IPS DF 6.9 (cell line): Measurements from ENCODE around the gene AAMDC.
A peak's percentile ranks its signal among the peaks of the same experiment; 100 is the strongest.

Experiments
- DNase-seq: peaks from one replicate; pipeline ENCODE4 v3.0.0-alpha.2; 2013; ENCODE audit warnings: low read depth, low spot score
- H3K27ac ChIP-seq: one replicate; pipeline ENCODE4 v1.5.1; 2013; ENCODE audit warnings: low read length, control low read depth
- H3K27me3 ChIP-seq: 2 replicates; pipeline ENCODE4 v1.6.1; 2013; ENCODE audit warnings: mild to moderate bottlenecking, low read length; ENCODE audit not compliant: control insufficient read depth, insufficient read depth
- H3K36me3 ChIP-seq: 2 replicates; pipeline ENCODE4 v1.6.1; 2013; ENCODE audit warnings: low read length; ENCODE audit not compliant: control insufficient read depth, insufficient read depth
- H3K4me1 ChIP-seq: 2 replicates; pipeline ENCODE4 v1.6.1; 2013; ENCODE audit warnings: low read length; ENCODE audit not compliant: control insufficient read depth, insufficient read depth
- H3K4me3 ChIP-seq: 2 replicates; pipeline ENCODE4 v1.5.1; 2013; ENCODE audit warnings: mild to moderate bottlenecking, low read length
- H3K9me3 ChIP-seq: 2 replicates; pipeline ENCODE4 v1.6.1; 2013; ENCODE audit warnings: low read length, inconsistent platforms; ENCODE audit not compliant: control insufficient read depth, insufficient read depth
- WGBS: extraction: QIAGEN DNeasy Blood & Tissue Kit; methylation state at CpG from one replicate; pipeline ENCODE4 v1.1.7; 2013; ENCODE audit warnings: mixed read lengths, missing lambda C conversion rate; ENCODE audit not compliant: insufficient read length, insufficient coverage; 5-methylcytosine and 5-hydroxymethylcytosine counted together

AAMDC gene

GRCh38 chr11:77791301-77791700, 29.6 kb upstream of the AAMDC start:
- H3K9me3 ChIP-seq: peaks cover 2% of the 10 kb centered on the region
- H3K27ac ChIP-seq: no peak overlapping the region
- H3K4me1 ChIP-seq: peaks cover 6% of the 10 kb centered on the region; the same call in 1 of the 2 replicates
- no peaks in the 10 kb centered on the region for H3K27me3 ChIP-seq
- no CpG with 5 or more reads among the region's 4 CpGs for WGBS
- no peak overlapping the region; the same call in 1 of the 2 replicates for H3K4me3 ChIP-seq
- peaks cover 3% of the 10 kb centered on the region; the same call in 1 of the 2 replicates for H3K36me3 ChIP-seq
- no peak for DNase-seq

- Histone ChIP-seq H3K4me3 (no peak overlapping the region), H3K36me3 (peaks cover 3% of the 10 kb centered on the region; the same call in 1 of the 2 replicates), H3K4me1 (peaks cover 6% of the 10 kb centered on the region; the same call in 1 of the 2 replicates), H3K27ac (no peak overlapping the region), H3K9me3 (peaks cover 2% of the 10 kb centered on the region), H3K27me3 (no peaks in the 10 kb centered on the region)
- whole genome bisulfite sequencing: no CpG with 5 or more reads among the region's 2 CpGs
- no peak for DNase-seq
These were observed 27.0 kb upstream of the AAMDC start for GRCh38 chr11:77793972-77794371.

GRCh38 chr11:77799338-77799737, 21.6 kb upstream of the AAMDC start:
- Histone ChIP-seq H3K27me3 (no peaks in the 10 kb centered on the region), H3K9me3 (no peaks in the 10 kb centered on the region), H3K36me3 (no peaks in the 10 kb centered on the region)

GRCh38 chr11:77800449-77800848, 20.5 kb upstream of the AAMDC start:
- DNase-seq: no peak
- Histone ChIP-seq H3K36me3 (no peaks in the 10 kb centered on the region), H3K4me1 (no peaks in the 10 kb centered on the region), H3K27ac (no peak overlapping the region), H3K9me3 (no peaks in the 10 kb centered on the region), H3K4me3 (no peak overlapping the region), H3K27me3 (no peaks in the 10 kb centered on the region)

More at GRCh38 chr11:77799338-77799737, 21.6 kb upstream of the AAMDC start:
- DNase-seq: no peak
- Histone ChIP-seq H3K27ac (no peak overlapping the region), H3K4me1 (no peaks in the 10 kb centered on the region), H3K4me3 (no peak overlapping the region)
- WGBS: no CpG with 5 or more reads among the region's 3 CpGs

GRCh38 chr11:77801477-77801876, 19.5 kb upstream of the AAMDC start:
- no peaks in the 10 kb centered on the region for H3K36me3 ChIP-seq

GRCh38 chr11:77806415-77806814, 14.5 kb upstream of the AAMDC start:
- no peak for DNase-seq
- Histone ChIP-seq H3K4me1 (no peaks in the 10 kb centered on the region), H3K36me3 (no peaks in the 10 kb centered on the region), H3K27ac (no peak overlapping the region), H3K9me3 (no peaks in the 10 kb centered on the region), H3K27me3 (no peaks in the 10 kb centered on the region), H3K4me3 (no peak overlapping the region)

More at GRCh38 chr11:77801477-77801876, 19.5 kb upstream of the AAMDC start:
- H3K4me3 ChIP-seq: no peak overlapping the region
- DNase-seq: no peak
- WGBS: no CpG with 5 or more reads among the region's 3 CpGs
- H3K4me1 ChIP-seq: no peaks in the 10 kb centered on the region
- no peak overlapping the region for H3K27ac ChIP-seq
- H3K9me3 ChIP-seq: no peaks in the 10 kb centered on the region
- no peaks in the 10 kb centered on the region for H3K27me3 ChIP-seq

- 100% methylated on average over 2 of the region's 2 CpGs for WGBS
- H3K36me3 ChIP-seq: no peaks in the 10 kb centered on the region
- no peak overlapping the region for H3K27ac ChIP-seq
- DNase-seq: no peak
- H3K4me3 ChIP-seq: no peak overlapping the region
- H3K9me3 ChIP-seq: no peaks in the 10 kb centered on the region
- no peaks in the 10 kb centered on the region for H3K27me3 ChIP-seq
- no peaks in the 10 kb centered on the region for H3K4me1 ChIP-seq
These were observed 14.0 kb upstream of the AAMDC start for GRCh38 chr11:77806993-77807392.

- H3K27ac ChIP-seq: no peak overlapping the region
- no peak overlapping the region for H3K4me3 ChIP-seq
- 0 out of 2 replicates have a peak, but pooled peaks cover 2% of the 10 kb centered on the region for H3K9me3 ChIP-seq
- no peaks in the 10 kb centered on the region for H3K27me3 ChIP-seq
- DNase-seq: no peak
- H3K36me3 ChIP-seq: no peaks in the 10 kb centered on the region
- no peaks in the 10 kb centered on the region for H3K4me1 ChIP-seq
- no CpG with 5 or more reads among the region's 9 CpGs for WGBS
These were observed 7.7 kb upstream of the AAMDC start for GRCh38 chr11:77813256-77813655.

GRCh38 chr11:77814848-77815247, 6.1 kb upstream of the AAMDC start:
- H3K4me1 ChIP-seq: no peaks in the 10 kb centered on the region
- no peak for DNase-seq
- no peak overlapping the region for H3K4me3 ChIP-seq
- no CpG with 5 or more reads among the region's 3 CpGs for WGBS
- H3K9me3 ChIP-seq: 0 out of 2 replicates have a peak, but pooled peaks cover 2% of the 10 kb centered on the region
- no peaks in the 10 kb centered on the region for H3K36me3 ChIP-seq
- no peaks in the 10 kb centered on the region for H3K27me3 ChIP-seq
- H3K27ac ChIP-seq: no peak overlapping the region

- H3K36me3 ChIP-seq: no peaks in the 10 kb centered on the region
- no peak overlapping the region for H3K27ac ChIP-seq
- no CpG with 5 or more reads among the region's 1 CpG for WGBS
- no peaks in the 10 kb centered on the region for H3K27me3 ChIP-seq
- DNase-seq: no peak
- H3K4me3 ChIP-seq: no peak overlapping the region
- 0 out of 2 replicates have a peak, but pooled peaks cover 2% of the 10 kb centered on the region for H3K9me3 ChIP-seq
- H3K4me1 ChIP-seq: no peaks in the 10 kb centered on the region
These were observed 5.5 kb upstream of the AAMDC start for GRCh38 chr11:77815459-77815858.

GRCh38 chr11:77819411-77819920, 1.5 kb upstream of the AAMDC start:
- Histone ChIP-seq H3K27me3 (no peaks in the 10 kb centered on the region), H3K4me3 (peak overlapping the region; percentile 95; the same call in 1 of the 2 replicates), H3K4me1 (no peaks in the 10 kb centered on the region), H3K9me3 (0 out of 2 replicates have a peak, but pooled peaks cover 2% of the 10 kb centered on the region), H3K36me3 (no peaks in the 10 kb centered on the region), H3K27ac (no peak overlapping the region)
- DNase-seq: peak; percentile 41
- no CpG with 5 or more reads among the region's 19 CpGs for WGBS
